ENCODE data around the gene HPS4. TPM values are rescaled to one million over a fixed set of nuclear protein-coding genes. Genes with fewer than 3 reads are reported as not detected.

HPS4 gene
- total RNA-seq, 1 donor from 2014 or later = 55.1 TPM

GRCh38 chr22:26433805-26434204 lies 49.8 kb downstream of the HPS4 start:
- H3K27ac Mint-ChIP-seq (ENCODE audit: unreplicated experiment) = no peak overlapping the region
- H3K9me3 Mint-ChIP-seq (ENCODE audit: unreplicated experiment) = peaks cover 6% of the 10 kb centered on the region
- peaks cover 15% of the 10 kb centered on the region for H3K27me3 Mint-ChIP-seq (ENCODE audit: unreplicated experiment)
- no peak for TF ChIP-seq CTCF (IDR thresholded peaks at IDR 0.05; ENCODE audit: partially characterized antibody, unreplicated experiment)
- no peak overlapping the region for H3K4me3 Mint-ChIP-seq (ENCODE audit: unreplicated experiment)
- no peak for DNase-seq
- no peaks in the 10 kb centered on the region for H3K36me3 Mint-ChIP-seq (ENCODE audit: unreplicated experiment)
- H3K4me1 Mint-ChIP-seq (ENCODE audit: low read depth, unreplicated experiment) = peaks cover 30% of the 10 kb centered on the region

GRCh38 chr22:26432619-26433311 lies 50.8 kb downstream of the HPS4 start:
- H3K9me3 Mint-ChIP-seq (ENCODE audit: unreplicated experiment) = peaks cover 9% of the 10 kb centered on the region
- peaks cover 16% of the 10 kb centered on the region for H3K27me3 Mint-ChIP-seq (ENCODE audit: unreplicated experiment)
- TF ChIP-seq CTCF (IDR thresholded peaks at IDR 0.05; ENCODE audit: partially characterized antibody, unreplicated experiment) = no peak
- H3K4me3 Mint-ChIP-seq (ENCODE audit: unreplicated experiment) = no peak overlapping the region
- no peak for DNase-seq
- H3K4me1 Mint-ChIP-seq (ENCODE audit: low read depth, unreplicated experiment) = peaks cover 30% of the 10 kb centered on the region
- H3K27ac Mint-ChIP-seq (ENCODE audit: unreplicated experiment) = no peak overlapping the region
- no peaks in the 10 kb centered on the region for H3K36me3 Mint-ChIP-seq (ENCODE audit: unreplicated experiment)

- Mint-ChIP-seq H3K27ac (ENCODE audit: unreplicated experiment) (no peak overlapping the region), H3K4me3 (ENCODE audit: unreplicated experiment) (peak overlapping the region; percentile 95)
Measured at GRCh38 chr22:26431261-26431995, 52.2 kb downstream of the HPS4 start.

GRCh38 chr22:26430600-26430999 lies 53.0 kb downstream of the HPS4 start:
- peaks cover 17% of the 10 kb centered on the region for H3K27me3 Mint-ChIP-seq (ENCODE audit: unreplicated experiment)
- H3K9me3 Mint-ChIP-seq (ENCODE audit: unreplicated experiment) = peaks cover 9% of the 10 kb centered on the region
- peaks cover 5% of the 10 kb centered on the region for H3K36me3 Mint-ChIP-seq (ENCODE audit: unreplicated experiment)
- DNase-seq = no peak
- H3K4me1 Mint-ChIP-seq (ENCODE audit: low read depth, unreplicated experiment) = peaks cover 21% of the 10 kb centered on the region
- H3K4me3 Mint-ChIP-seq (ENCODE audit: unreplicated experiment) = peak overlapping the region; percentile 95
- no peak for TF ChIP-seq CTCF (IDR thresholded peaks at IDR 0.05; ENCODE audit: partially characterized antibody, unreplicated experiment)
- peak overlapping the region; percentile 53 for H3K27ac Mint-ChIP-seq (ENCODE audit: unreplicated experiment)

More at GRCh38 chr22:26431261-26431995, 52.2 kb downstream of the HPS4 start:
- H3K27me3 Mint-ChIP-seq (ENCODE audit: unreplicated experiment) = peaks cover 17% of the 10 kb centered on the region
- DNase-seq = no peak
- peaks cover 21% of the 10 kb centered on the region for H3K4me1 Mint-ChIP-seq (ENCODE audit: low read depth, unreplicated experiment)
- peaks cover 5% of the 10 kb centered on the region for H3K36me3 Mint-ChIP-seq (ENCODE audit: unreplicated experiment)
- TF ChIP-seq CTCF (IDR thresholded peaks at IDR 0.05; ENCODE audit: partially characterized antibody, unreplicated experiment) = no peak
- peaks cover 12% of the 10 kb centered on the region for H3K9me3 Mint-ChIP-seq (ENCODE audit: unreplicated experiment)
